Upper lobe of right lung (tissue), 1 donor: Measurements from ENCODE around the gene RNASE8. TPM values are rescaled to one million over a fixed set of nuclear protein-coding genes. Genes with fewer than 3 reads are reported as not detected.
A peak's percentile ranks its signal among the peaks of the same experiment; 100 is the strongest.

Source experiments
- ATAC-seq: fragments of 200-7000 bp; cut with Tn5 transposase; one replicate; pipeline ENCODE4 v1.9.1; 2020; ENCODE audit warnings: mild to moderate bottlenecking, moderate library complexity
- DNase-seq: peaks from one replicate; pipeline ENCODE4 v3.0.0-alpha.2; 2020
- H3K27ac ChIP-seq: fragments of 200-600 bp; one replicate; pipeline ENCODE4 v1.8.0; 2022
- H3K27me3 ChIP-seq: fragments of 200-600 bp; one replicate; pipeline ENCODE4 v1.8.0; 2022; ENCODE audit warnings: mild to moderate bottlenecking
- H3K36me3 ChIP-seq: fragments of 200-600 bp; one replicate; pipeline ENCODE4 v1.8.0; 2022
- H3K4me1 ChIP-seq: fragments of 200-600 bp; one replicate; pipeline ENCODE4 v1.8.0; 2022
- H3K4me3 ChIP-seq: fragments of 200-600 bp; one replicate; pipeline ENCODE4 v1.8.0; 2022; ENCODE audit warnings: mild to moderate bottlenecking
- H3K9me3 ChIP-seq: fragments of 200-600 bp; one replicate; pipeline ENCODE4 v1.8.0; 2022
- CTCF ChIP-seq: fragments of 200-600 bp; IDR thresholded peaks from one replicate; pipeline ENCODE4 v1.8.0; 2022; ENCODE audit warnings: antibody characterized with exemption
- intact Hi-C: fragments of 100-400 bp; cut with DNase I; formaldehyde crosslinking; loops from one replicate; pipeline ENCODE4 v1.11.0; 2022
- total RNA-seq: library from RNA; stranded (reverse); fragmentation: NEBNext Ultra II Directional; extraction: Animal tissue kit (Norgen Biotek cat#: 25700); gene quantifications from one replicate; pipeline ENCODE4 v1.2.1, GENCODE V29; 2021
- donor health status: DM: no; HTN: yes; CAD: no; lungs with severe emphysema.

The RNASE8 gene
- total RNA-seq, 1 donor from 2014 or later: not detected

- peak; percentile 85 for DNase-seq
- intact Hi-C loops: no loop called here
These were observed 12.5 kb downstream of the RNASE8 start, which contains the start of gene ARHGEF40 for GRCh38 chr14:21070083-21070609. TSS of gene ARHGEF40 (plus strand) at chr14:21070304. CDS start at chr14:21070397, 93 bp downstream.

GRCh38 chr14:21070610-21071224 is 13.1 kb downstream of the RNASE8 start:
- no peaks in the 10 kb centered on the region for H3K27me3 ChIP-seq
- intact Hi-C loops: no loop called here
- peaks cover 6% of the 10 kb centered on the region for H3K36me3 ChIP-seq
- H3K27ac ChIP-seq: peak overlapping the region; percentile 65
- no peak for TF ChIP-seq CTCF
- peaks cover 26% of the 10 kb centered on the region for H3K4me1 ChIP-seq
- peak; percentile 32 for ATAC-seq
- peak overlapping the region; percentile 70 for H3K4me3 ChIP-seq
- H3K9me3 ChIP-seq: no peaks in the 10 kb centered on the region
- DNase-seq: no peak

More at GRCh38 chr14:21070083-21070609, 12.5 kb downstream of the RNASE8 start, which contains the start of gene ARHGEF40:
- Histone ChIP-seq H3K27me3 (no peaks in the 10 kb centered on the region), H3K4me3 (peak within 1 kb of the TSS; percentile 70), H3K4me1 (peaks cover 26% of the 10 kb centered on the region), H3K27ac (peak within 1 kb of the TSS; percentile 65), H3K9me3 (no peaks in the 10 kb centered on the region), H3K36me3 (no peaks in the 10 kb centered on the region)
- ATAC-seq: peak; percentile 80
- no peak for TF ChIP-seq CTCF

GRCh38 chr14:21071225-21072030 is 13.8 kb downstream of the RNASE8 start:
- Histone ChIP-seq H3K27ac (peak overlapping the region; percentile 65), H3K4me1 (peaks cover 26% of the 10 kb centered on the region), H3K9me3 (no peaks in the 10 kb centered on the region), H3K4me3 (peak overlapping the region; percentile 70), H3K36me3 (peaks cover 13% of the 10 kb centered on the region), H3K27me3 (no peaks in the 10 kb centered on the region)
- ATAC-seq (peak; percentile 71), DNase-seq (peak; percentile 87)
- peak; percentile 4 for TF ChIP-seq CTCF
- intact Hi-C loops: no loop called here

- TF ChIP-seq CTCF: no peak
- Histone ChIP-seq H3K9me3 (no peaks in the 10 kb centered on the region), H3K4me3 (peak overlapping the region; percentile 70), H3K27ac (peak overlapping the region; percentile 65), H3K4me1 (peaks cover 26% of the 10 kb centered on the region), H3K36me3 (peaks cover 18% of the 10 kb centered on the region), H3K27me3 (no peaks in the 10 kb centered on the region)
- DNase-seq (no peak), ATAC-seq (no peak)
- intact Hi-C loops: no loop called here
These were observed 14.4 kb downstream of the RNASE8 start for GRCh38 chr14:21072031-21072473.

- intact Hi-C loops: no loop called here
- DNase-seq: no peak
- no peak for ATAC-seq
- peaks cover 18% of the 10 kb centered on the region for H3K36me3 ChIP-seq
- no peak overlapping the region for H3K4me3 ChIP-seq
- H3K27me3 ChIP-seq: no peaks in the 10 kb centered on the region
- no peaks in the 10 kb centered on the region for H3K9me3 ChIP-seq
- H3K4me1 ChIP-seq: peaks cover 26% of the 10 kb centered on the region
- TF ChIP-seq CTCF: no peak
- H3K27ac ChIP-seq: no peak overlapping the region
These were observed 15.2 kb downstream of the RNASE8 start for GRCh38 chr14:21072781-21073339.
